ENCODE data around the gene HSD17B14.

DNA sequence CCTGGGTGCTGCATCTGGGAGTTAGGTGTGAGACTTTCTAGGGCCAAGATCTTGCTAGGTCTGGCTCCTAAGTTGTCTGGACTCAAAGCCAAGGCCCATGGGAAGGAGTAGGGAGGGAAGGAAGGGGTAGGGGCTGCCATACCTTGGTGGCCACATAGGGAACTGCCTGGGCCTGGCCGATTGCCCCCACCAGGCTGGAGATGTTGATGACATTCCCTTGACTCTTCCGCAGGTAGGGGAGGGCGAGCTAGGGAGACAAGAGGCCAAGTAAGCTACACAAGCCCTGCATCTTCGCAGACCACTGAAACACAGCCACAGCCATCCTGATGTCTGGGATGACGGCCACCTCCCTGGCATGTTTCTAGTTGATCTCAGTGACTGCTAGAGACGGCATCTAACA is 21.4 kb downstream of the HSD17B14 start:
- TF ChIP-seq, protein P1, sequence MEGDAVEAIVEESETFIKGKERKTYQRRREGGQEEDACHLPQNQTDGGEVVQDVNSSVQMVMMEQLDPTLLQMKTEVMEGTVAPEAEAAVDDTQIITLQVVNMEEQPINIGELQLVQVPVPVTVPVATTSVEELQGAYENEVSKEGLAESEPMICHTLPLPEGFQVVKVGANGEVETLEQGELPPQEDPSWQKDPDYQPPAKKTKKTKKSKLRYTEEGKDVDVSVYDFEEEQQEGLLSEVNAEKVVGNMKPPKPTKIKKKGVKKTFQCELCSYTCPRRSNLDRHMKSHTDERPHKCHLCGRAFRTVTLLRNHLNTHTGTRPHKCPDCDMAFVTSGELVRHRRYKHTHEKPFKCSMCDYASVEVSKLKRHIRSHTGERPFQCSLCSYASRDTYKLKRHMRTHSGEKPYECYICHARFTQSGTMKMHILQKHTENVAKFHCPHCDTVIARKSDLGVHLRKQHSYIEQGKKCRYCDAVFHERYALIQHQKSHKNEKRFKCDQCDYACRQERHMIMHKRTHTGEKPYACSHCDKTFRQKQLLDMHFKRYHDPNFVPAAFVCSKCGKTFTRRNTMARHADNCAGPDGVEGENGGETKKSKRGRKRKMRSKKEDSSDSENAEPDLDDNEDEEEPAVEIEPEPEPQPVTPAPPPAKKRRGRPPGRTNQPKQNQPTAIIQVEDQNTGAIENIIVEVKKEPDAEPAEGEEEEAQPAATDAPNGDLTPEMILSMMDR (conservative IDR thresholded peaks at IDR 0.05 in 1 of 2, IDR thresholded peaks at IDR 0.05 in 1 of 2; ENCODE audit: low read depth in 1 of 2, low read length in 2 of 2) = no peak
- TF ChIP-seq EZH2 (IDR thresholded peaks at IDR 0.05; ENCODE audit: low read length, missing control alignments) = no peak
